Smooth muscle cell (in vitro differentiated cells): ENCODE results near the gene DLG1. TPM values are rescaled to one million over a fixed set of nuclear protein-coding genes. Genes with fewer than 3 reads are reported as not detected.

Experiments used
- DNase-seq: peaks from one replicate; lab custom pipeline; 2025; ENCODE audit not compliant: unreplicated experiment; lab: John Stamatoyannopoulos, UW
- H2AFZ ChIP-seq: fragments of 200-600 bp; sonication (generic); 2 replicates; pipeline ENCODE4 v1.6.0; 2016; ENCODE audit warnings: antibody characterized with exemption, low read depth, mild to moderate bottlenecking
- H3F3A ChIP-seq: fragments of 200-600 bp; sonication (generic); 2 replicates; pipeline ENCODE4 v1.6.0; 2017; ENCODE audit warnings: antibody characterized with exemption, low read depth
- H3K27ac ChIP-seq: fragments of 200-600 bp; sonication (generic); 2 replicates; pipeline ENCODE4 v1.5.1; 2016; ENCODE audit warnings: low read depth, mild to moderate bottlenecking
- H3K27me3 ChIP-seq: fragments of 200-600 bp; sonication (generic); 2 replicates; pipeline ENCODE4 v1.6.1; 2016; ENCODE audit warnings: low read depth, mild to moderate bottlenecking
- H3K36me3 ChIP-seq: fragments of 200-600 bp; sonication (generic); 2 replicates; pipeline ENCODE4 v1.5.1; 2016; ENCODE audit warnings: low read depth
- H3K4me1 ChIP-seq: fragments of 200-600 bp; sonication (generic); 2 replicates; pipeline ENCODE4 v1.5.1; 2016; ENCODE audit warnings: low read depth
- H3K4me2 ChIP-seq: fragments of 200-600 bp; sonication (generic); 2 replicates; pipeline ENCODE4 v1.6.0; 2016; ENCODE audit warnings: mild to moderate bottlenecking
- H3K4me3 ChIP-seq: fragments of 200-600 bp; sonication (generic); 2 replicates; pipeline ENCODE4 v1.5.1; 2016; ENCODE audit warnings: mild to moderate bottlenecking
- H3K79me2 ChIP-seq: fragments of 200-600 bp; sonication (generic); 2 replicates; pipeline ENCODE4 v1.6.0; 2016; ENCODE audit warnings: low read depth, mild to moderate bottlenecking
- H3K9ac ChIP-seq: fragments of 200-600 bp; sonication (generic); 2 replicates; pipeline ENCODE4 v1.6.0; 2016; ENCODE audit warnings: low read depth
- H3K9me3 ChIP-seq: fragments of 200-600 bp; sonication (generic); replicated peaks from 2 replicates; pipeline ENCODE4 v1.5.1; 2016; ENCODE audit warnings: low read depth
- H4K20me1 ChIP-seq: fragments of 200-600 bp; sonication (generic); 2 replicates; pipeline ENCODE4 v1.6.0; 2016; ENCODE audit warnings: low read depth
- WGBS: methylation state at CpG from one replicate; pipeline ENCODE4 v1.1.7; 2016; ENCODE audit warnings: low lambda C conversion rate; 5-methylcytosine and 5-hydroxymethylcytosine counted together
- polyA plus RNA-seq: library from polyadenylated mRNA; unstranded; fragments of >200 nt; fragmentation: Nextera tagmentation; extraction: Ambion mirVana; gene quantifications from 2 replicates; pipeline ENCODE4 v1.2.1, GENCODE V29; 2016
- total RNA-seq: library from RNA; depleted of rRNA; stranded (reverse); fragments of >200 nt; gene quantifications from 2 replicates; pipeline ENCODE4 v1.2.3, GENCODE V29; 2014
- TF ChIP-seq, protein P1 (sequence below): fragments of 200-600 bp; sonication (generic); IDR thresholded peaks from 2 replicates; pipeline ENCODE4 v1.5.1; 2017; ENCODE audit warnings: borderline replicate concordance, mild to moderate bottlenecking, antibody characterized with exemption; ENCODE audit not compliant: insufficient read depth, poor library complexity, severe bottlenecking

DLG1 gene
- total and polyA plus RNA-seq, 2 experiments from 2014 or later, result 23.5 to 69.0 TPM

DNA sequence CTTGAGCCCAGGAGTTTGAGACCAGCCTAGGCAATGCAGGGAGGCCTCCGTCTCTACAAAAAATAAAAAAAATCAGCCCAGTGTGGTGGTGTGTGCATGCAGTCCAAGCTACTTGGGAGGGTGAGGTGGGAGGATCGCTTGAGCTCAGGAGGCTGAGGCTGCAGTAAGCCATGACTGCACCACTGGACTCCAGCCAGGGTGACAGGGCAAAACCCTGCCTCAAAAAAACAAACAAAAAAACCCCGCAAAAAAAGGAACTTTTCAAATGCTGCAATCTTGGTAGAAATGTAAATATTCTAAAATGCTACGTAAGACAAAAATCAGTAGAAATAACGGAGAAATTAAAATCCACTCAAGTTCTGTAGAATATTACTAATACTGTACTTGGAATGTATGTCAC is 160.7 kb downstream of the DLG1 start:
- over 99% methylated on average over 5 of the region's 5 CpGs for WGBS
- Histone ChIP-seq H3K27ac (no peak overlapping the region), H3F3A (peaks cover 6% of the 10 kb centered on the region), H3K36me3 (peaks cover 31% of the 10 kb centered on the region), H3K9me3 (peaks cover 6% of the 10 kb centered on the region), H3K79me2 (peaks cover 8% of the 10 kb centered on the region), H2AFZ (no peak overlapping the region), H3K9ac (no peak overlapping the region), H4K20me1 (no peaks in the 10 kb centered on the region), H3K4me2 (no peak overlapping the region), H3K27me3 (no peaks in the 10 kb centered on the region), H3K4me1 (no peaks in the 10 kb centered on the region), H3K4me3 (no peak overlapping the region)
- TF ChIP-seq, protein P1, sequence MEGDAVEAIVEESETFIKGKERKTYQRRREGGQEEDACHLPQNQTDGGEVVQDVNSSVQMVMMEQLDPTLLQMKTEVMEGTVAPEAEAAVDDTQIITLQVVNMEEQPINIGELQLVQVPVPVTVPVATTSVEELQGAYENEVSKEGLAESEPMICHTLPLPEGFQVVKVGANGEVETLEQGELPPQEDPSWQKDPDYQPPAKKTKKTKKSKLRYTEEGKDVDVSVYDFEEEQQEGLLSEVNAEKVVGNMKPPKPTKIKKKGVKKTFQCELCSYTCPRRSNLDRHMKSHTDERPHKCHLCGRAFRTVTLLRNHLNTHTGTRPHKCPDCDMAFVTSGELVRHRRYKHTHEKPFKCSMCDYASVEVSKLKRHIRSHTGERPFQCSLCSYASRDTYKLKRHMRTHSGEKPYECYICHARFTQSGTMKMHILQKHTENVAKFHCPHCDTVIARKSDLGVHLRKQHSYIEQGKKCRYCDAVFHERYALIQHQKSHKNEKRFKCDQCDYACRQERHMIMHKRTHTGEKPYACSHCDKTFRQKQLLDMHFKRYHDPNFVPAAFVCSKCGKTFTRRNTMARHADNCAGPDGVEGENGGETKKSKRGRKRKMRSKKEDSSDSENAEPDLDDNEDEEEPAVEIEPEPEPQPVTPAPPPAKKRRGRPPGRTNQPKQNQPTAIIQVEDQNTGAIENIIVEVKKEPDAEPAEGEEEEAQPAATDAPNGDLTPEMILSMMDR, result no peak
- no peak for DNase-seq

DNA sequence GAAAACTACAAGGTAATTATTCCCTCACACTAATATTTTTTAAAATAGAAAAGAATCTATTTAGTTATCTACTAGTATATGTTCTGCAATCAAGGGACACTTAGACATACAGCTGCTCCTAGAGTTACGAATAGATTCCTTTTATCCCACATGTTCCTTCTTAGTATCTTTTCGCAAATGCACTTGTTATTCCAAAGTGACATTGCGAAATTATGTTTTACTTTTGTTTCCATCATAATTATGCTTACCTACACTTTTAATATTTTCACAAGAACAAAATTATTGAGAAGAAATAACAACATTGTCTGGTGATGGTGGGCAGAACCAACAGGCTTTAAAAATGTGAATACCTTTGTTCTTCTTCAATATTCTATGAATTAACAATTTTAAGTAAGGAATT is 161.7 kb downstream of the DLG1 start:
- H3K4me3 ChIP-seq, result no peak overlapping the region
- no peaks in the 10 kb centered on the region for H3K27me3 ChIP-seq
- no peak for DNase-seq
- peaks cover 3% of the 10 kb centered on the region for H4K20me1 ChIP-seq
- H3F3A ChIP-seq, result peaks cover 6% of the 10 kb centered on the region
- no peak overlapping the region for H3K27ac ChIP-seq
- H2AFZ ChIP-seq, result no peak overlapping the region
- WGBS, result 97% methylated on average over 3 of the region's 3 CpGs
- H3K4me2 ChIP-seq, result no peak overlapping the region
- H3K9me3 ChIP-seq, result peaks cover 6% of the 10 kb centered on the region
- H3K9ac ChIP-seq, result no peak overlapping the region
- TF ChIP-seq, protein P1, result no peak
- H3K79me2 ChIP-seq, result peaks cover 8% of the 10 kb centered on the region
- peaks cover 31% of the 10 kb centered on the region for H3K36me3 ChIP-seq
- no peaks in the 10 kb centered on the region for H3K4me1 ChIP-seq

DNA sequence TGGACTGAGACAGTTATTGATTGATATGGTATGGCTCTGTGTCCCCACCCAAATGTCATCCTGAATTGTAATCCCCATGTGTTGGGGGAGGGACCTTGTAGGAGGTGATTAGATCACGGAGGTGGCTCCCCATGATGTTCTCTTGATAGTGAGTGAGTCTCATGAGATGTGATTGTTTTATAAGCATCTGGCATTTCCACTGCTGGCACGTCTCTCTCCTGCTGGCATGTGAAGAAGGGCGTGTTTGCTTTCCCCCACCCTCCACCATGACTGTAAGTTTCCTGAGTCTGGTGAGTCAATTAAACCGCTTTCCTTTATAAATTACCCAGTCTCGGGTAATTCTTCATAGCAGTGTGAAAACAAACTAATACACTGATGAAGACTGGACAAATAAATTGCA is 163.2 kb downstream of the DLG1 start:
- Histone ChIP-seq H3K27me3 (no peaks in the 10 kb centered on the region), H3K27ac (no peak overlapping the region), H3K4me2 (no peak overlapping the region), H3K4me3 (no peak overlapping the region), H2AFZ (no peak overlapping the region), H3K9me3 (peaks cover 6% of the 10 kb centered on the region), H3K79me2 (peaks cover 8% of the 10 kb centered on the region), H3F3A (peaks cover 6% of the 10 kb centered on the region), H3K4me1 (no peaks in the 10 kb centered on the region), H3K36me3 (peaks cover 37% of the 10 kb centered on the region), H4K20me1 (peaks cover 3% of the 10 kb centered on the region), H3K9ac (no peak overlapping the region)
- TF ChIP-seq, protein P1, result no peak
- 96% methylated on average over 5 of the region's 5 CpGs for WGBS
- DNase-seq, result no peak

DNA sequence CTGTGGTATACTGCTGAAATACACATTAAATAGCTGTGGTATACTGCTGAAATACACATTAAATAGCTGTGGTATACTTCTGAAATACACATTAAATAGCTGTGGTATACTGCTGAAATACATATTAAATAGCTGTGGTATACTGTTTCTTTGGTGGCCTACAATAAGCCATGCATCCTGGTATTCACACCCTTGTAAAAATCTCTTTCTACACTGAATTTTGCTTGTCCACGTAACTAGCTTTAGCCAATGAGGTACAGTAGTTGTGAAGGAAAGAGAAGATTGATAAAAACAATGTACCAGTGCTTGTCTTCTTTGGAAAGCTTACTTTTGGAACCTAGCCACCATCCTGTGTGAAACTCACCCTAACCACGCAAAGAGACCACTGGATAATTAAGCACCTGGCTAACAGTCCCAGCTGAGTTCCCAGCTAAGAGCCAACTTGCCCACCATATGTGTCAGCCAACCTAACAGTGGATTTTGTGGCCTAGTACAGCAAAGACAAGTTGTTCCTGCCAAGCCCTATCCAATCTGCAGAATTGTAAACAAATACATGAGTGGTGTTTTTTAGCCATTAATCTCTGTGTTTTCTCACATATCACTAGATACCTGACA is 165.4 kb downstream of the DLG1 start:
- H3K27me3 ChIP-seq, result no peaks in the 10 kb centered on the region
- DNase-seq, result no peak
- H3K9ac ChIP-seq, result no peak overlapping the region
- whole genome bisulfite sequencing, result 83% methylated on average over 2 of the region's 2 CpGs
- H3K4me3 ChIP-seq, result no peak overlapping the region
- peaks cover 4% of the 10 kb centered on the region for H4K20me1 ChIP-seq
- no peaks in the 10 kb centered on the region for H3K79me2 ChIP-seq
- TF ChIP-seq, protein P1, result no peak
- H3K36me3 ChIP-seq, result peaks cover 39% of the 10 kb centered on the region
- H3K4me2 ChIP-seq, result no peak overlapping the region
- no peaks in the 10 kb centered on the region for H3K4me1 ChIP-seq
- H3K27ac ChIP-seq, result no peak overlapping the region
- peaks cover 6% of the 10 kb centered on the region for H3K9me3 ChIP-seq
- peaks cover 6% of the 10 kb centered on the region for H3F3A ChIP-seq
- H2AFZ ChIP-seq, result no peak overlapping the region
